Measurements from ENCODE around the gene S100A1.
A peak's percentile ranks its signal among the peaks of the same experiment; 100 is the strongest.

S100A1 gene

DNA sequence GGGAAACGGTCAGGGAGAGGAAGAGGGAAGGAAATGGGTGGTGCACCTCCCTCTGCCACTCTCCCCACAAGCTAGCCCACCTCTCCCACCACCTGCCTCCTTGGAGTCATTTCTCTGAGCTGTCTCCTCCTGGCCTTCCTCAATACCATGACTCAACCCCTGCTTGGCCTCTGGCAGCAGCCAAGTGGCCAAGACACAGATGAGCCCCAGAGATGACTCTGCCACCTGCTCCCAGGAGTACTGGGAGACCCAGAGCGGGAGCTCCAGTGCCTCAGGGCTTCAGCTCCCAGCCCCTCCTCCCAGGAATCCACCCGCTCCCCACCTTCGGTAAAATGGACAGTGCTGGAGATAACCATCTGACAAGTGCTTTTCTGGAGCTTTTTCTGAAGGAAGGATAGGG is 17.9 kb upstream of the S100A1 start:
- DNase-seq (ENCODE audit: low read depth in 2 of 2): no peak

DNA sequence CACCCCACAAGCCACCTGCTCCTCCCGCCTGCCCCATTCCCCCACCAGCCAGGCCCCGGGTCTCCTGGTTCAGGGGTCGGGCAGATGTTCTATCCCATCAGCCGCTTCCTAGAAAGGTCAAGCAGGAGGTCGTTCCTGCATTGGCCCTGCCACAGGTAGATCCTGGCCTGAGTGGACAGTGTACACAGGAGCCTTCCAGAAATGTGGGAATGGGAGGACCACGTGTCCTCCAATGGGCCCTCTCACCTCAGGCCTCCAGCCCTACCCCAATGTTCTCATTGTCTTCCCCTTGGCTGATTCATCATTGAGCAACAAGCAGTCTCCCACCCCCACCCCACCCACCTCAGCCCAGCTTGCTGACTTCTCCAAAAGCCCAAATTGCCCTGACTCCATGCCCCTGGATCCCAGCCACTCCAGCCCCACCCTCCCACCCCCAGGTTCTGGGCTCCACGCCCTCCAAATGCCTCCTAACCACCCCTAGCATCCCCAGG is 17.4 kb upstream of the S100A1 start:
- no peak for DNase-seq (ENCODE audit: low read depth in 2 of 2)

DNA sequence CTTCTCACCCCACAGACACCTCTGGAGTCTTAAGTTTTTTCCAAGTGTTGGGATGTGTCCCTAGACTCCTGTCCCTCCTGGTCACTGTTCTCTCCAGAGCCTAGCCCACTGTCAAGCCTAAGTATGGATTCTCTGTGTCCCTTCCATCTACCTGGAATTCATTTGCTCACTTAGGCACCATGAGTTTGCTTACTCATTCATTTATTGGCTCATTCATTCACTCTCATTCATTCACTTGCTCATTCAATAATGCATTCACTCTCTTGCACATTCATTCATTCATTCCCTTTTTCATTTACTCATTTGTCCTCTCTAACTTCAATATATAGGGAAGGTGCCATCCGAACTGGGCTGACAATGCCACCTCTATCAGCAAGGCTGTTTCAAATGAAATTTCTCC is 16.9 kb upstream of the S100A1 start:
- DNase-seq (ENCODE audit: low read depth in 2 of 2): no peak

DNA sequence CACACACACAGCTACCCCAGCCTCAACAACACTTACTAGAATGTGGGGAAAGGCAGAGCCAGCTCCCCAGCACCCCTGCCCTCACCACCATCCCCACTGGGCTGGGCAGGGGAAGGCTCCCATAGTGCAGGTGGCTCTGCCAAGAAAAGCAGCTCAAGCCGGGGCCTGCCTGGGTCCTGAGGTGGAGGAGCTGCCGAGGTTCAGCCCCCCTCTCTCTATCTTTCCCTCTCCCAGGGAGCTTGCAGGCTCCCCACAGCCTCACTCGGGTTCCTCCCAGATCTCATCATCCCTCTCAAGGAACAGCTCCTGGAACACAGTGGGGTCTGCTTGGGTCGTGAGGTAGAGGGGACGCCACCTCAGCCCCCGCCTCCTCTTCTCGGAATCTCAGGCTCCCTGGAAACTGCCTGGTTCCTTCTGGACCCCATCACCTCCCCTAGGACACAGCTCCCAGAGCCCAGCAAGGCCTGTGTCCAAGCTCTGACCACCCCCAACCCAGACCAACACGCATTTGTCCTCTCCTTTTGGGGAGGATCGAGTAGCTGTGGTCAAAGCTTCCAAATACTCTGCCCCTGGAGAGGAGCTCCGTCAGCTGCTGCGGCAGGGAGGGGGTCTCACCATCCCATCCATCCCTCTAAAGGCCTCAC is 16.0 kb upstream of the S100A1 start:
- no peak for DNase-seq (ENCODE audit: low read depth in 2 of 2)

DNA sequence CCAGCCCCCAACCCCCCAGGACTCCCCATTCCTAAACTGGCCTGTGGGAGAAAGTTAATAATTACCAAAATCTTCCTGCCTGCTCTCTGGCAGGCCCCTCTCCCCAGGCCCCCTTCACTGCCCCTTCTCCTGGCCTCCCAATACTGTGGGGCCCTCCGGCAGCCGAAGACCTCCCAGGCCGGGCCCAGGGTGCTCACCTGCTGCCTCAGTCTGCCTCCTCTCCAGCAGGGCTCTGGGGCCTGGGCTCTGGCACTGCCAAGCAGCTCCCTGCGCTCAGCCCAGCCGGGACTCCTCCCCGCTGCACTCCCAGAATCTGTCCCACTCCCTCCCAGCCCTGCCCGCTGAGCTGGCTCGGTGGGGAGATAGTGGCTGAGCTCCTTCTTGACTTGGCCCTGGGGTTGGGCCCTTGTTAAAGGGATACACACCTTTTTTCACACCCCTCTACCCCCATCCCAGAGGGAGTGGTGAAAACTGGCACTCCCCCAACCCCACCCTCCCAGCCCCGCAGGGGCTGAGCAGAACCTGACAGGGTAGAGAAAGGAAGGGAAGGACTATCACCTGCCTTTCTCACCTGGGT is 15.4 kb upstream of the S100A1 start, which contains the start of gene S100A16:
S100A16 (minus strand) TSS at position 383 of the 577 bp plus-strand sequence. CDS start 4,986 bp downstream, outside the sequence.
- DNase-seq (ENCODE audit: low read depth in 2 of 2): no peak

DNA sequence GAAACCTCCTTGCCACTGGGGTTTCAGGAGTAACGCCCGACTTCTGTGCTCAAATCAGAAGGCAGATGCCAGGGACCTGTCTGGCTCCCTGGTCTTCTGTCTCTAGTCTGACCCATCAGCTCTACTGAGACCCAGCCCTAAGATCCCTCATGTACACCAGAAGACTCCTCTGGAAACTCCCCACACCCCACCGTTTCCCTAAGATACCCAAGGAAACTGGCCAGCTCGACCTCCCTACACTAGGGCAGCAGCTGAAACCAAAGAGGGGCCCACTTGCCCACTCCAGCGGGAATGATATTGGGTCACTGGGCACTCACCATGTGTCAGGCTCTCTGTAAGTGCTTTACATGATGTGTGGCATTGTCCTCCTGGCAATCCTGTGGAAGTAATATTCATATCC is 14.8 kb upstream of the S100A1 start:
- no peak for DNase-seq (ENCODE audit: low read depth in 2 of 2)

DNA sequence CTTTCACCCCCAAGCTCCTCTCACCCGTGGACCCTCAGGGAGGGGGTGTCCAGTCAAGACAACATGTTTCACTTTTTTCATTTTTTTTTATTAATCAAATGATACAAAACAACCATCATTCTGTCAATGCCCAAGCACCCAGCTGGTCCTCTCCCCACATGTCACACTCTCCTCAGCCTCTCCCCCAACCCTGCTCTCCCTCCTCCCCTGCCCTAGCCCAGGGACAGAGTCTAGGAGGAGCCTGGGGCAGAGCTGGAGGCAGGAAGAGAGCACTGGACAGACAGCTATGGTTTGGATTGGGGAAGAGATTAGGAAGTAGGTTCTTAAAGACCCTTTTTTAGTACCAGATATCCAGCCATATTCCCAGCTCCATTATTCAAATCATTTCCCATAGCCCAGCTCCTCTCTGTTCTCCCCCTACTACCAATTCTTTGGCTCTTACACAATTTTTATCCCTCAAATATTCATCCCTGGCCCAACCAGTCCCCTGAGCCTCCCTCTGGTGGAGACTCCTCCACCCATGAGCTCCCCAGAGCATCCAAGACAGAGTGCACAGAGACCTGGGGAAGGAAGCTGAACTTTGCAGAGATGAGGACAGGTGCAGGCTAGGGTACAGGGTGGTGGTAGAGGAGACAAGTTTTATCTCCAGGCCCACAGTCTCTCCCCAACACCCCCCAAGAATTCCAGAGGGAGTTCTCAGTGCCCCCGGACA is 13.9 kb upstream of the S100A1 start:
- DNase-seq (ENCODE audit: low read depth in 2 of 2): no peak

DNA sequence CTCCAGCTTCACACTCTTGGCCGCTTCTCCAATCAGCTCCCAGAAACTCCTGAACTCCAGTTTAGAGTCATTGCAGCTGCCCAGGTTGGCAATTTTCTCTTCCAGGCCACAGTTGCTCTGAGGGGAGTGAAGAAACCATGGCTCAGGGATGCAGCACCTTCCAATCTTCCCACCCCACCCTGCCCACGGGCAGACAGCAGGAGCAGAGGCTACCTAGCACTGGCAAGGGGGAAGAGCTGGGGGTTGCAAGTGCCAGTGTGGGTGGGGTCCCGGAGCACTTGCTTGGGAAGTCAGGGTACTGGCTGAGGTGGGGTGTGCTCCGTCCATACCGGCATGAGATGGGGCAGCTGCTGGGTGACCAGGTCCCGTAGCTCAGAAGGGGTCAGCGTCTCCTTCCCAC is 13.3 kb upstream of the S100A1 start:
- no peak for DNase-seq (ENCODE audit: low read depth in 2 of 2)

DNA sequence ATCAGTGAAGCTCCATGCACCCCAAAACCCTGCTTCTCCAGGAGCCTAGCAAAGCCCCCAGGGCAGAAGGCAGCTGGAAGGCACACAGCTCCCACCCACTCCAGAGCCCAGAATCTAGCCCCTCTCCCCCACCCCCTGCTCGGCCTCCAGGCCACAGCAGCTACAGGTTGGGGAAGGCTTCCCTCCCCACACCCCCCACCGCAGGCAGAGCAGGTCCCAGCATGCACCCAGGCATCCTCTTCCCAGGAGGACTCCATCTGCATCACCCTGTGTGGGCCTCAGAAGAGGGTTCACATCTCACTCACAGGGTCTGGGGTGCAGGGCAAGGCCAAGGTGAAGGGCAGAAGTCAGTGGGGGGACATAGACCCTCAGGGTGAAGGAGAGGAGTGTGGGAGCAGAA is 12.8 kb upstream of the S100A1 start:
- DNase-seq (ENCODE audit: low read depth in 2 of 2): no peak

DNA sequence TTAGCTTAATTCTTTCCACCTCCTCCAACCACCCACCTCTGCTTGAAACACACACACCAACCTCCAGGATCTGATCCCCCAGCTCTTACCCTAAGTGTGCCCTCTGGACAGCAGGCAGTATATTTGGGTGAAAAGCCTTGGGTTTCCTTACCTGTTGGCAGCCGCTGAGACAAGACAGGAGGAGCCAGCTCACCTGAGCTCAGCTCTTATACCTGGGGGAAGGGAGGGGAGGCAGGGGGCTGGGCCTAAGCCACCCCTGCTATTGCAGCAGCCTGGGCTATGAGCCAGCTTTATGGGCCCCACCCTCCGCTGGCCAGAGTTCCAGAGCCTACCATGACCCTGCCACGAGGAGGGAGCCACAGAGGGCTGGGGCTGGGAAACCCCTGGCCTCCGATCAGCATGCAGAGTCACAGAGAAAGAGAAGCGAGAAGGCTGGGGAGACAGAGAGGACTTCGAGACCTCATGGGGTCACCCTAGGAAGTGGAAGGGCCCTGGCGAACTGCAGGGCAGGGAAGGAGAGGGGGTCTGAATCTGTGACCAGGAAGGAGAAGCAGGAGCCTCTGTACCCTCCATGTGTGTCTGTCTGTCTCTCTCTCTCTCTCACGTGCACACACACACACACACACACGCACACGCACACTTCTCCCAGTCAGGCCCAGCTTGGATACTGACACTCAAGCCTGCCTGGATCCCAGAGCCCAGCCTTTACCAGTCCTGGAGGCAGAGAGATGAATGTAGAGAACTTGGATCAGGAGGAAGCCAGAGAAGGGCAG is 11.9 kb upstream of the S100A1 start, which contains the start of gene S100A14:
S100A14 (minus strand) TSS at position 182 of the 773 bp plus-strand sequence. CDS start 467 bp downstream, outside the sequence.
- DNase-seq (ENCODE audit: low read depth in 2 of 2): no peak

DNA sequence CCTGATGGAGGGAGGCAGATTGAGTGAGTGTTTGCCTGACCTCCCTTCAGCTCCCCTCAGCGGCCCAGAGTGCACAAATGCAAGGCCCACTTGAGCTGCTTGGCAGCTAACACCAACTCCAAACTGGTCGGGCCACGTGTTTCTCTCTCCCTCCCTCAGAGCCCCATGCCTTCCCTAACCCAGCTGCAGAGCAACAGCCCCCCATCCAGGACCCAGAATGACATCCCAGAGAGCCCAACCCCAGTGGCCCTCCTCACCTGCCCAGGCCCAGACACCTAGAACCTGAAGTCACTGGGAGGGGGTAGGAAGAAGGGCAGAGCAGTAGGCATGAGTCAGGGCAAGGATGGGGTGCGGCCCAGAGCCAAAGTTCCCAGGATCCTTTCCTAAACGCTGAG is 11.3 kb upstream of the S100A1 start:
- DNase-seq (ENCODE audit: low read depth in 2 of 2): no peak

DNA sequence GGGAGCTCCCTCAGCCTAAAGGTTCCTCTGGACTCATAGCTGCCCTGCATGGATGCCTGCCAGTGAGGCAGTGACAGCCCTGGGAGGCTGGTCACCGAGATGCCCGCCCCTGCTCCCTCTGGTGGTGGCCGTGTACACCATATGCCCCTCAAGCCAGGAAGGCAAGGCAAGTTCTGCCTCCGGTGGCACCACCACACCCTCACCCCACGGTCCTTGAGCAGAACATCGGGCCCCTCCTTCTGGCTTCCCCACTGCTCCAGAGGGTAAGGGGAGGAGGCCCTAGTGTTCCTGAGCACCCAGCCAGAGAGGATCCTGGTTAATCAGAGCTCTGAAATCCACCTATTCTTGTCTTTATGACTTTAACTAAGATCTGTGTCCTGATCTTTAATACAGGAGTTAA is 10.6 kb upstream of the S100A1 start:
- no peak for DNase-seq (ENCODE audit: low read depth in 2 of 2)

DNA sequence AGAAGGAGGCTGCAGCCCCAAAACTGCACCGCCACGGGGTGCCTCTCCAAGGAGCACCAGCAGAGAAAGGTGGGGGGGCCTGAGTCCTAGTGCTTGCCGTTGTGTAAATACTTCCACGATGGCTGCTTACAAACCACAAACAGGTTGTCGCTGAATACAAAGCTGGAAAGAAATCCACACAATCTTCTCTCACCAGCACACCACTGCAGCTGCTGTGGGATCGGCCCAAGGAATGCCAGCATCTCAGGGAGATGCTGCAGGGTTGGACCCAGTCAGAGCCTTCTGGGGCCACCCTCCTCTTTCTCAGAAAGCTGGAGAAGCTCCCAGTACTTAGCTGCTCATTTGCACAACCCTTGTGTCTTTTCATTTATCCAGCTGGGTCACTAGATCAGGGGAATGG is 9.1 kb upstream of the S100A1 start:
- no peak for DNase-seq (ENCODE audit: low read depth in 2 of 2)

DNA sequence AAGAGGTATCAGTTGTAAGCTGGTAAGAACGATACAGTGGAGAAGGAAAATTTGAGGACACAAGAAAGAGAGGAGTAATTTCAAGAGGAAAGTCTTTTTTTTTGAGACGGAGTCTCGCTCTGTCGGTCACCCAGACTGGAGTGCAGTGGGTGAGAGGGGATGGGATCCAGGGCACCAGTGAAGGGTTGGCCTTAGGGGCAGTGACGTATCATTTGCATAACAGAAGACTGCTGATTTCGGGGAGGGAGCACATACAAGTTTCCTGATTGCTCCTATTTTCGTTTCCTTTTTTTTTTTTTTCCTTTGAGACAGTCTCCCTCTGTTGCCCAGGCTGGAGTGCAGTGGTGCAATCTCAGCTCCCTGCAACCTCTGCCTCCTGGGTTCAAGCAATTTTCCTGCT is 5.1 kb upstream of the S100A1 start:
- no peak for DNase-seq (ENCODE audit: low read depth in 2 of 2)

DNA sequence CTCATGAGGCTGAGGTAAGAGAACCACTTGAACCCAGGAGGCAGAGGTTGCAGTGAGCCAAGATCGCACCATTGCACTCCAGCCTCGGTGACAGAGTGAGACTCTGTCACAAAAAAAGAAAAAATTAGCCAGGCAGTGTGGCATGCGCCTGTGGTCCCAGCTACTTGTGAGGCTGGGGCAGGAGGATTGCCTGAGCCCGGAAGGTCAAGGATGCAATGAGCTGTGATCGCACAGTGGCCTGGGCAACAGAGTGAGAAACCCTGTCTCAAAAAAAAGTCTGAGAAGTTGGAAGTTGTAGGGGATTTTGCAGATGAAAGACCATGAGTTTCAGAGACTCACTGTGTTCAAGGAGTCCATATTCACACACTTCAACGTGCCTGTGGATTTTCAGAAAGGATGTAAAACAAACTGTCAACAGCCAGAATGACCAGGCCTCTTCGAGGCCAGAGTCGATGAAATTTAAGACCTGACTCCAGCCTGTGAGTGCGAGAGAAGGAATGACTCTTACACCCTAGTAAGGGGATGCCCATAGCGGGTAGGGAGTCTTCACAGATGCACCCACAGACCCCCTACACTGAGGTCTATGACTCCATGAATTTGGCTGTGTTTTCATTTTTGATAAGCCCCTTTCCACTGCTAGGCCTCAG is 3.1 kb upstream of the S100A1 start:
- no peak for DNase-seq (ENCODE audit: low read depth in 2 of 2)

DNA sequence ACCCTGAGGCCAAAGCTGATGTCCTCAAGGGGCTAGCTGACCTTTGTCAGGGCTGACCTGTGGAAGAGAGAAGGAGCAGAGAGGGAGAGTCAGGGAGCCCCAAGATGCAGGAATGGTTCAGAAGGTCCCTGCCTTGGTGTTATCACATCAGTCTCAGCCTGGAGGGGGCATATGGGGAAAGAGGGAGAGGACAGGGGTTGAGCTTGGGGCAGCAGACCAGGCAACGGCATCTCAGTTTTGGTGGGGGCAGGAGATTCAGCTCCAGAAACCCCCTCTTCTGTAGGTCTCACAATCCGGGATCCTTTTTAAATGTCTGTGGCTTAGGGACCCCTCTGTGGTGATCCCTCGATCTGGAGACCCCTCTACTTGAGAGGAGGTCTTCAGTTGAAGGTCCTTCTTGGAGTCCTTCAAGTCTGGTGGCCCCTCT is 1.7 kb upstream of the S100A1 start:
- no peak for DNase-seq (ENCODE audit: low read depth in 2 of 2)

DNA sequence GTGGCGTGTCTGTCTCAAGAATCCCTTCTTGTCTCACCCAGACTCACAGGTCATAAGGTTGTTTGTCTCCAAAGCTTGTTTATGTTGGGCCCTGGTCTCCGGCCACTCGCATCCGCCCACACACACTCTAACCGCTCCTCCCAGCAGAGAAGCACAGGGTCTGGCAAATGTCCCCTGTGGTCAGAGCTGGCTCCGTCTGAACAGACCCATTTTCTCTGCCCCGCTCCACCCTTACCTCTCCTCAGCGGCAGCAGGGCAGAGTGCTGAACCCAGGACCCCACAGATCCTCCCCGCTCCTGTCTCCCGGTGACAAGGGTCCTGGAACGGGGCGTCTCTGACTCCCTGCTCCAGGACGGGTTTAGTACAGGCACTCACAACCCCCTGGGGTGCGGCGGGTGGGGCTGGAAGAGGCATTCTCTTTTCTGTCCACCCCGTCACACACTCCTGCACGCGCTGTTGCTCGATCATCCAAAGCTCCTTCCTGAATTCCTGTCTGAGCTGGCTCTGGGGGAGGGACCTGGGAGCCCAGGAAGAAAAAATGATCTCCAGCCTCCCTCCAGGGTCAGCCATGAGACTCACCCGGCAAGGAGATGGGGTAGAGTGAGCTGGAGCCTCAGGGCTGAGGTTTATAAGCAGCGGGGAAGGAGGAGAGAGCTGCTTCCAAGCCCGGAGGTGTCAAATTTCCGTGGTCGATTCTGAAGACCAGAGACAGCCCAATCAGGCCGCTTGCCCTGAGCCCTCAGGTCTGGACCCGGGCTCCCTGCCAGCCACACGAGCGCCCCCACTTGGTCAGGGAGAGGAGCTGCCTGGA is 1.1 kb upstream of the S100A1 start, which contains the start of gene S100A13:
S100A13 (minus strand) TSS at position 602 of the 811 bp plus-strand sequence. CDS start 1,033 bp downstream, outside the sequence.
- peak; percentile 80 to 81 for DNase-seq (ENCODE audit: low read depth in 2 of 2)

DNA sequence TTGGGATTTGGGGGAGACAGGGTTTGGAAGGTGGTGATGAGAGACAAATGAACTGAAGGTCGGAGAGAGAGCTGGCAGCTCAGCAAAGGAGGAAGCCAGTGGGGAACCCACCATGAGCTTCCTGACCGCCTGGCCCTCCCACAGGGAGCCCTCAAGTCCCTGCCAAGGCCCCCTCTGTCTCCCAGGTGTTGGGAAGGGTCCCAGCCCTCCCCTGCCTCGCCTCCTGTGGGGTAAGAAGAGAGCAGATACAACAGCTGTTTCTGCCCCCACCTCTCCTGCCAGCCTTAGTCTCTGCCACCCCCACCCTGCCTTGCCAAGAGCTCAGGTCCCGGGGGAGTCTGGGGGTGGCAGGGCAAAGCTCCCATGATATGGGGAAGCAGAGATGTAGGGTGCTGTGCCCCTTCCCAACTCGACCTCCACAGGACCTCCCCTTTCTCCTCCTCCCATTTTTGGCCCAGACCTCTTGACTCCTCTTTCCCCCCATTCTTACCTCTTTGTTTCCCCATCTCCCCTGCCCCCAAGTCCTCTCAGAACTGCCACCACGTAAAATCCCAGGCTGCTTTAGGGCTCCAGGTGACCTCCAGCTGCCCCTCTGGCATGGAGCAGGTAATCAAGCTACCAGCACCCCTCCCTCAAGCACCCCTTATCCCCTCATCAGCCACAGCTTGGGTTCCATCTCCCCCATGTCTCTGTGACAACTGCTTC is 556 bp downstream of the S100A1 start:
- no peak for DNase-seq (ENCODE audit: low read depth in 2 of 2)

DNA sequence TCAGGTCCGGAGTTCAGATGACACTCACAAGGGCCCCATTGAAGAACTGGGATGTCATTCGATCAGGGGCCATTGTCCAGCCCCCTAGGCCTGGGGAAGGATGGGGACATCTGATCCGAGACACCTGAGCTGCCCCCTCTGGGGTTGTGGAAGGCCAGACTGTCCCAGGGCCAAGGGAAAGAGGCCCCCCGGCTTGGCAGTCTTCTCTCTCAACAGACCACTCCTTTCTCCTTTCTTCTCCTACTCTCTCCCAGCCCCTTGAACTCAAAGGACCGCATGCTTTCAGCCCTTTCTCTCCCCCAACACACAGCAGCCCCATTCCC is 1.1 kb downstream of the S100A1 start:
- no peak for DNase-seq (ENCODE audit: low read depth in 2 of 2)

DNA sequence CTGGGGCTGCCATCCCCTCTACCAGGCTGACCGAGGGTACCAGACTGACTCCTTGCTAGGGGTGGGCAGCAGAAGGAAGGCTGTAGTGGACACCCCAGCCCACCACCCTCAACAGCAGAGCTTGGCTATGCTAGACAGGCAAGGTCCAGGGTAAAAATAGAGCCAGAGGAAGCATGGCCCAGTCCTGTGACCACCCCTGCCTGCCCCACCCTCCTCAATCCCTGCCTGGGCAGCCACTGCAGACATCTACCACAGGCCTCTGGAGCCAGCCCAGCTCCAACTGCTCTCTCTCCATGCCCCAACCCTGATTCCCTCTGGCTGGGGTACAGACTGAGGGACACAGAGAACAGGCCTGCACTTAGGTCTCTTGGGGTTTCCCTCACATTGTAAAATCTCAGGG is 1.7 kb downstream of the S100A1 start:
- no peak for DNase-seq (ENCODE audit: low read depth in 2 of 2)
